ENCODE results near the gene TNFRSF14.

TNFRSF14 gene

DNA sequence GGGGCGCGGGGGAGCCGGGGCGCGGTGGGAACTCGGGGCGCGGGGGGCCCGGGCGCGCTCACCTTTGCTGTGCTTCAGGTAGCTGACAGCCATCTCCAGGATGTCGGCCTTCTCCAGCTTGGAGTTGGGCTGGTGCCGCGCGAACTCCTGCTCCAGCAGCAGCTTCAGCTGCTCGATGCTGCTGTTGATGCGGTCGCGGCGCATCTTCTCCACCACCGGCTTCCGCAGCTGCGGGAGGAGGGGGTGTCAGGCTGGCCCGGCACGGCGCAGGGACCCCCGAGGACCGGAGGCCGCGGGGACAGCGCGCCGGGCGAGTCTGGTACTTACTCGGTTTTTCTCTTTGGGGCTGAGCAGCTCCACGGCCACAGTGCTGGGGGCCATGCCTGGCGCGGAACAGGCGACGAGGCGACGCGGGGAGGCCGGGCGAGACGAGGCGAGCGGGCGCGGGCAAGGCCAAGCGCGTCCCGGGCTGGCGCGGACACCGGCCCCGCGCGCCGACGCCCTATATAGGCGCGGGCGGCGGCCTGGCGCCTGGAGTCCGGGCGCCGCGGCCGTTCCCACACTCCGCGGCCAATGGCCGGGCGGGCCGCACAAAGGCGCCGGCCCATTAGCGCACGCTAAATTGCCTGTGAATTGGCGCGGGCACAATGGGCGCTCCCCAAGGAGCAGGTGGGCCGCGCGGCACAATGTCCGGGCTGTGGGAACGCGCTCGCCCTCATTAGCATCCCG, 26.2 kb upstream of the TNFRSF14 start, which contains the start of gene HES5:
Gene HES5 (minus strand): TSS at position 480 of the 729 bp plus-strand sequence. CDS start 99 bp downstream, at position 381.
- no peak for DNase-seq (ENCODE audit: low spot score in 2 of 2)
- ATAC-seq, result no peak
- no peaks in the 10 kb centered on the region for H3K9me3 Mint-ChIP-seq
- no peak within 1 kb of the TSS for H3K27ac Mint-ChIP-seq
- H3K36me3 Mint-ChIP-seq, result peaks cover 6% of the 10 kb centered on the region
- H3K4me1 Mint-ChIP-seq, result peaks cover 14% of the 10 kb centered on the region
- H3K4me3 Mint-ChIP-seq, result peak within 1 kb of the TSS; percentile 51

DNA sequence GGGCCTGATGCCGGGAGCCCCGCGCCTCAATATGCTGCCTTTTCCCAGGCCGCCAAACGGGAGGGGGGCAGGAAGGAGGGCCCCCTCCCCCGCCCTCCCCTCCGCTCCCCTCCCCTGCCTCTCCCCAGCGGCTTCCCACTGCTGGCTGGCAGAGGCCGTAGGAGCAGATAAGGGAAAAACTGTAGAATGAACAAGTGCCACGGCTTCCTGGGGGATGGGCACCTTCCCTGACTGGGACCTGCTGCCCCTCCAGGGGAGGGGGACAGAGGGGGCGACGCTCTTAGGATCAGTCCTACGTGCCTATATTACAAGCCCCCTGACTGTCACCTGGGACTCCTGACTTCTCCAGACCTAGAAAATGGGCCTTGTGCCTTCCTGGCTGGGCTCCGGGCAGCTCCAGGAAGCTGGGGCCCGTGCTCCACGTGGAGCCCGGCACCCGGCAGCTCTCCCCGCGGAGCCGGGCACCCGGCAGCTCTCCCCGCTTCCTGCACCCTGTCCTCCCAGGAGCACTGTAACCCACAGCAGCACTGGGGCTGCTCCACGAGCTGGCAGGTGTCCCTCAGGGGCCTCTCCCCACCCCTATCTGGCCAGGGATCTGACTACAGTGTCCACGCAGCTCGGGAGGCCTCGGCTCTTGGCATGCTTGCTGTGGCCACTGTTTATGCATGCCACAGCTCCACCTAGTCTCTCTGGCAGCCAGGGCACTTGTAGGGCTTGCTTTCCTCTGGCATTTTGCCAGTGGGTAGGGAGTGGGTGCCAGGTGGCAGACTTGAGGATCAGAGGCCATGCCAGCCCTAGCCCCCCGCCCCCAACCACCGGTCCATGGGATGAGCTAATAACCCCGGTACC, 25.4 kb upstream of the TNFRSF14 start:
- Mint-ChIP-seq H3K27ac (no peak overlapping the region), H3K36me3 (no peaks in the 10 kb centered on the region), H3K4me3 (peak overlapping the region; percentile 51), H3K4me1 (peaks cover 10% of the 10 kb centered on the region), H3K9me3 (no peaks in the 10 kb centered on the region)
- ATAC-seq, result no peak
- no peak for DNase-seq (ENCODE audit: low spot score in 2 of 2)

DNA sequence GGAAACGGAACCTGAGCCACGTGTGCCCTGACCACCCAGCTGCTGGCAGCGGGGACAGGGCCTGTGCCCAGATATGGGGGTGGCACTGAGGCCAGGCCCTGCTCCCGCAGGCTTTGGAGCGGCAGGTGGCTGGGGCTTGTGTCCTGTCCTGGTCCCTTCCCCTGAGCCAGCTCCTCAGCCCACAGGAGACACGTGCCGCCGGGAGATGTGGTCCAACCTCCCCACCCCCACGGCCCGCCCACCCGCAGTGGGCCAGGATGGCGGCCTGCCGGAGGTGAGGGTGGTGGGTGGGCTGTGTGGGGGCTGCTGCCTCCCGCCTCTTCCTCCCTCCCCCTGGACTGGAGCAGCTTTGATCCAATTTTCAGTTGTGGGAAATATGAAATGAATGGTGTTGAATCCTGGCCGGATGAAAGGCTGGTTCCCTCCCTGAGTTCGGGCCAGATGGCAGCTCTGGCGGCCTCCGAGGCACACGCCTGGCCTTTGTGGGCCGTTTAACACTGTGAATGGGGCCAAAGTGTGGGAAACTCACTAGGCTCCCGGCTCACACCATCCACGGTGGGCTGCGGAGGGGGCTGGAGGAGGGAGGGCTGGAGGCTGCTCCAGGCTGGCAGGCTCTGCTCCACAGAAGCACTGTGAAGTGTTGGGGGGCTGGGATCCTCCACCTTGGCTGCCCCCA, 23.5 kb upstream of the TNFRSF14 start:
- ATAC-seq (no peak), DNase-seq (ENCODE audit: low spot score in 2 of 2) (no peak)
- Mint-ChIP-seq H3K27ac (no peak overlapping the region), H3K4me1 (no peaks in the 10 kb centered on the region), H3K36me3 (no peaks in the 10 kb centered on the region), H3K4me3 (no peak overlapping the region), H3K9me3 (no peaks in the 10 kb centered on the region)

DNA sequence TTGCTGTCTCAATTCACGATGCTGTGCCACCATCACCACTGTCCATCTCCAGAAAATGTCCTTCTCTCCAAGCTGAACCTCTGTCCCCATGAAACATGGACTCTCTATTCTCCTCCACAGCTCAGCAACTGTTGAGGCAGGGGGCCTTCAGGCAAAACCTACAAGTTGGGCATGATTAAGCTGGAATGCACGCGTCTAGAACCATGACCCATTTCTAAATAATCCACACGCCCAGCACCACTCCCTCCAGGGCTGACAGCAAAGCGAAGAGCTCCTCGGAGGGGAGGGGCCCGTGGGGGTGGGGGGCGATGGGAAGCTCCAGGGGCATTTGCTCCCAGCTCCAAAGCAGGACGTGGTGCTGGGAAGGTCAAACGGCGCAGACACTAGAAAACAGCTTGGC, 22.8 kb upstream of the TNFRSF14 start:
- Mint-ChIP-seq H3K36me3 (no peaks in the 10 kb centered on the region), H3K4me1 (no peaks in the 10 kb centered on the region), H3K9me3 (no peaks in the 10 kb centered on the region), H3K27ac (no peak overlapping the region), H3K4me3 (no peak overlapping the region)
- DNase-seq (ENCODE audit: low spot score in 2 of 2) (no peak), ATAC-seq (no peak)

DNA sequence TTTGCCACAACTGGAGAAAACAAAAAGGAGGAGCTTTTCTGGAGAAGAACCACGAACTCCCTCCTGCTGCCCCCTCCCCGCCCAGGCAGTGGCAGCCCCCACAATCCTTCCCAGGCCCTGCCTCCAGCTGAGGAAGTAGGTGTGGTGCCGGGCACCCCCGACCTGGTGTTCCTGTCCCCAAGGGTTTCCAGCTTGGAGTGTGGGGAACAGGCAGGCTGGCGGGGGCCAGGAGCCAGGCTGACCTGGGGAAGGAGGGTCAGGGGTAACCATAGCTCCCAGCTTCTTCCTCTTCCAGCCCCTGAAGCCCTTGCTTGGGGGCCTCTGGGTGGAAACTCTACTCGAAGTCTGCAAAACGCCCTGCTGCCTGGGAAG, 21.9 kb upstream of the TNFRSF14 start:
- no peaks in the 10 kb centered on the region for H3K4me1 Mint-ChIP-seq
- H3K27ac Mint-ChIP-seq, result no peak overlapping the region
- no peaks in the 10 kb centered on the region for H3K9me3 Mint-ChIP-seq
- no peaks in the 10 kb centered on the region for H3K36me3 Mint-ChIP-seq
- no peak for DNase-seq (ENCODE audit: low spot score in 2 of 2)
- no peak overlapping the region for H3K4me3 Mint-ChIP-seq
- no peak for ATAC-seq

DNA sequence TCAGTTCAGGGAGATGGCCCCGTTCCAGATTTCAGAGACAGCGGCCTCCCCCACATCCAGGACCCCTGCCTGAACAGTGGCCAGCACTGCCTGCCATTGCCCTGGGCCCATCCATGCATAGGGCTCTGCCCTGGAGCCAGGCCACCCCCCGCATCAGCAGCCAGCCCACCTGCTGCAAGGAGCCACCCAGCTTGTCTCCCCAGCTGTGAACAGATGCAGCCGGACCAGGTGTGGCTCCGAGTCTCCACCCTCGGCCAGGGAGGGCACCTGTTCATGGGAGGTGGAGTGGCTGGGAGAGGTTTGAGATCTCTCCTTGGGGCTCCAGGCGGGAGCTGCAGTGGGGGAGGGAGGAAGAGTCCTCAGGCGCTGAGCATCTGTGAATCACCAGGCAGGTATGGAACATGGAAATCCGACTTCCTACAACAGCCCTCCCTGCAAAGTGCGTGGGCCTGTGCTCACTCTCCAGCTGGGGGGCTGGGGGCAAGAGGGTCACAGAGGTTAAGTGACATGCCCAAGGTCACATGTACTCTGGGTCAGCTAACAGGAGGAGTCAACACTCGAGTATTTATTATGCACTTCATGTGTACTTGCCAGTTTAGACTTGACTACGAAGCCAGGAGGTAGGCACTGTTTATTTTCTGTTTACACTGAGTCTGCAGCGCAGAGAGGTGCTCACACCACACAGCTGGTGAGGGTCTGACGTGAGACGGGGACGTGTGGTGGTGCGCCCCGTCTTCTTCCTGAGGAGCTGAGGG, 21.3 kb upstream of the TNFRSF14 start:
- Mint-ChIP-seq H3K36me3 (no peaks in the 10 kb centered on the region), H3K4me3 (no peak overlapping the region), H3K9me3 (no peaks in the 10 kb centered on the region), H3K27ac (no peak overlapping the region), H3K4me1 (no peaks in the 10 kb centered on the region)
- no peak for ATAC-seq
- no peak for DNase-seq (ENCODE audit: low spot score in 2 of 2)

DNA sequence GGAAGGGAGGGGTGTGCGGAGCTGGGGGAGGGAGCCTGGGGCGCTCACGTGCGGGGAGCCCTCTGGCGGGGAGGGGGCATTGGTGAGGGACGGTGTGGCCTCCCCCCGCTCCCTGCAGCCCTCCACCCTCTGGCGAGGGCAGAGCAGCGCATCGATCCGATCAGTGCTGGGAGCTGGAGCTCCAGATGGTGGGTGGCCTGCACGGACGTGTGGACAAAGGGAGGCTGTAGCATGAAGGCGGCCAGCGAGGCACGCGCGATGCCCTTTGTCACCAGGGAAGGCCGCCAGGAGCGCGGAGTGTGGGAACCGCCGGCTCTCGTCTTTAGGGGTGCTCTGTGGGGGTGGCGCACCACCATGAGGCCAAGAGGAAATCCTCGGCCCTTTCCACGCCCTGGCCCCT, 20.7 kb upstream of the TNFRSF14 start:
- Mint-ChIP-seq H3K36me3 (no peaks in the 10 kb centered on the region), H3K4me3 (no peak overlapping the region), H3K4me1 (no peaks in the 10 kb centered on the region), H3K9me3 (no peaks in the 10 kb centered on the region), H3K27ac (no peak overlapping the region)
- no peak for DNase-seq (ENCODE audit: low spot score in 2 of 2)
- no peak for ATAC-seq

DNA sequence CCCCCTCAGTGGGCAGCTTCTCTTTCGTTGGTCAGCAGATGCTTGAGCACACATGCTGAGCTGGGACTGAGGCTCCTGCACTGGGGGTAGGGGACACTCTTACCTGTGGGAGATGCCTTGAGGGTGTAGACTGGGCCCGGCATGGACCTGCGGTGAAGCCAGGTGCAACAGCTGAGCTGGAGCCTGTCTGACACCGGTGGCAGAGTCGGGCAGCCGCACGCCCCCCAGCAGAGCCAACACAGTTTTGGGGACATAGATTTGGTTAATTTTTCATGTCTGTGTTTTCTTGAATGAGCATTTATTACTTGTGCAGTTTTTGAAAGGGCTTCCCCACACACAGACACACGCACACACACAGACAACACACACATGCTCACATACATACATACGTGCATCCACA, 20.2 kb upstream of the TNFRSF14 start:
- no peak for DNase-seq (ENCODE audit: low spot score in 2 of 2)
- no peaks in the 10 kb centered on the region for H3K4me1 Mint-ChIP-seq
- no peaks in the 10 kb centered on the region for H3K36me3 Mint-ChIP-seq
- ATAC-seq, result no peak
- no peak overlapping the region for H3K27ac Mint-ChIP-seq
- H3K9me3 Mint-ChIP-seq, result no peaks in the 10 kb centered on the region
- no peak overlapping the region for H3K4me3 Mint-ChIP-seq

DNA sequence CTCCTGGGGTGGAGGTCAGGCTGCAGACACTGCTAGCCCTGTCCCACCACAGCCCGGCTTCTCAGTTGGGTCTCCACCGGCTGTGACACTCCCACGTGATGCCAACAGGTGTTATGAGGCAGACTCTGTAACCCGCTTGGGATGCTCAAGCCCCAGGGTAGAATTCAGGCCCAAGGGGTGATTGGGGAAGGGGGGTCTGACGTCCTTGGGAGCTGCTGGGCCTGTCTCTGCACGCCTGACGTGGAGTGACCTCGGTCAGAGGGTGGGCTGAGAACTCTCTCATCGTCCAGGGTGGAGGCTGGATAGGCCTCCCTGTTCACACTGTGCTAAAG, 18.4 kb upstream of the TNFRSF14 start:
- no peaks in the 10 kb centered on the region for H3K4me1 Mint-ChIP-seq
- ATAC-seq, result no peak
- H3K36me3 Mint-ChIP-seq, result no peaks in the 10 kb centered on the region
- no peak for DNase-seq (ENCODE audit: low spot score in 2 of 2)
- H3K27ac Mint-ChIP-seq, result no peak overlapping the region
- no peak overlapping the region for H3K4me3 Mint-ChIP-seq
- H3K9me3 Mint-ChIP-seq, result no peaks in the 10 kb centered on the region

DNA sequence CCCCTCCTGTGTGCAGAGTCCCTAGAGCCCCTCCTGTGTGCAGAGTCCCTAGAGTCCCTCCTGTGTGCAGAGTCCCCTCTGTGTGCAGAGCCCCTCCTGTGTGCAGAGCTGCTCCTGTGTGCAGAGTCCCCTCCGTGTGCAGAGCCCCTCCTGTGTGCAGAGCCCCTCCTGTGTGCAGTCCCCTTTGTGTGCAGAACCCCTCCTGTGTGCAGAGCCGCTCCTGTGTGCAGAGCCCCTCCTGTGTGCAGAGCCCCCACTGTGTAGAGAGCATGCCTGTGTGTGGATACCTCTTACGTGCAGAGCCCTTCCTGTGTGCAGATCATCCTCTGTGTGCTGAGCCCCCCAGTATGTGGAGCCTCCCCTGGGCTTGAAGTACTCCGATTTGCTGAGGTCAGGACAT, 17.8 kb upstream of the TNFRSF14 start:
- no peak for DNase-seq (ENCODE audit: low spot score in 2 of 2)
- no peak for ATAC-seq
- Mint-ChIP-seq H3K4me1 (no peaks in the 10 kb centered on the region), H3K36me3 (no peaks in the 10 kb centered on the region), H3K4me3 (no peak overlapping the region), H3K9me3 (no peaks in the 10 kb centered on the region), H3K27ac (no peak overlapping the region)

DNA sequence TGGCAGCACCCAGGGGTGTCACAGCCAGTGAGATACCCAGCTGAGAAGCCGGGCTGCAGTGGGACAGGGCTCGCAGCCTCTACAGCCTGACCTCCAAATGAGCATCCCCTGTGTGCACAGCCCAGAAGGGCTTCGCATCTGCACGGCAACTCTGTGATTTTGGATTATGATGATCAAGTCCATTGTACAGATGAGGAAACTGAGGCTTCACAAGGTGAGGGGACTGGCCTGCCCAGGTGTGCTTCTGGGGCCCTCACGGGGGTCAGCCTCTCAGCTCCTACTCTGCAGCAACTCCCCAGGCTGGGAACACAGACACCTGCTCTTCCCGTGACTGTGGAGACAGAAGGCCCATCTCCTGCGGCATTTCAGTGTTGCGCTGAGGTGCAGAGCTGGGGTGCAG, 17.3 kb upstream of the TNFRSF14 start:
- H3K27ac Mint-ChIP-seq, result no peak overlapping the region

DNA sequence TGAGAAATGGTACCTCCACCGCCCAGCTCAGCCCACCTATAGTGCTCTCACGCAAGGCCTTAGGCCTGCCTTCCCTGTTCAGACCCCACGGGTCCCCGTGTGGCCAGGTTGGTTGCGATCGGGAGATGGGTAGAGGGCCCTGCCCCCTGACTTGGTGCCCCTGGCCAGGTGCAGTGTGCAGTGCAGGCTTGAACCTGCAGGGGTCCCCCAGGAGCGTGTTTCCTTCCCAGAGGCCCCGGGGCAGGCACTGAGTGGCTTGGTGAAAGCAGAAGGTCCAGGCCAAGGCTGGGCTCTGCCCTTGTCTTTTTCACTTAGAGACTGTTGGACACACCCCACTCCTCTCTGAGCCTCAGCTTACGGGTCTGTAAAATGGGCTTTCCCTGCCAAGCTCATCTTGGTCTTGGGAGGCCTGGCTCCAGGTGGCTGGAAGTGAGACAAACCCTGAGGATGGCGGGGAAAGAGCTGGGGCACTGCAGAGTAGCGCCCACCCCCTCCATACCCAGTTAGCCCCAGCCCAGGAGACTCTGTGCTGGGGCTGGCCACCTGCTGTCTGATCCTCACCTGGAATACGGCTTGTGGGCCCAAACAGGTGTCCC, 16.8 kb upstream of the TNFRSF14 start:
- no peaks in the 10 kb centered on the region for H3K9me3 Mint-ChIP-seq
- peak; percentile 38 for ATAC-seq
- peak in 1 of 2 donors; percentile 73 for DNase-seq (ENCODE audit: low spot score in 2 of 2)
- H3K4me3 Mint-ChIP-seq, result no peak overlapping the region
- H3K4me1 Mint-ChIP-seq, result no peaks in the 10 kb centered on the region
- no peaks in the 10 kb centered on the region for H3K36me3 Mint-ChIP-seq
- H3K27ac Mint-ChIP-seq, result no peak overlapping the region

More for the DNA sequence above, 17.3 kb upstream of the TNFRSF14 start:
- no peaks in the 10 kb centered on the region for H3K9me3 Mint-ChIP-seq
- H3K36me3 Mint-ChIP-seq, result no peaks in the 10 kb centered on the region
- ATAC-seq (no peak), DNase-seq (ENCODE audit: low spot score in 2 of 2) (no peak)
- H3K4me1 Mint-ChIP-seq, result no peaks in the 10 kb centered on the region
- H3K4me3 Mint-ChIP-seq, result no peak overlapping the region

DNA sequence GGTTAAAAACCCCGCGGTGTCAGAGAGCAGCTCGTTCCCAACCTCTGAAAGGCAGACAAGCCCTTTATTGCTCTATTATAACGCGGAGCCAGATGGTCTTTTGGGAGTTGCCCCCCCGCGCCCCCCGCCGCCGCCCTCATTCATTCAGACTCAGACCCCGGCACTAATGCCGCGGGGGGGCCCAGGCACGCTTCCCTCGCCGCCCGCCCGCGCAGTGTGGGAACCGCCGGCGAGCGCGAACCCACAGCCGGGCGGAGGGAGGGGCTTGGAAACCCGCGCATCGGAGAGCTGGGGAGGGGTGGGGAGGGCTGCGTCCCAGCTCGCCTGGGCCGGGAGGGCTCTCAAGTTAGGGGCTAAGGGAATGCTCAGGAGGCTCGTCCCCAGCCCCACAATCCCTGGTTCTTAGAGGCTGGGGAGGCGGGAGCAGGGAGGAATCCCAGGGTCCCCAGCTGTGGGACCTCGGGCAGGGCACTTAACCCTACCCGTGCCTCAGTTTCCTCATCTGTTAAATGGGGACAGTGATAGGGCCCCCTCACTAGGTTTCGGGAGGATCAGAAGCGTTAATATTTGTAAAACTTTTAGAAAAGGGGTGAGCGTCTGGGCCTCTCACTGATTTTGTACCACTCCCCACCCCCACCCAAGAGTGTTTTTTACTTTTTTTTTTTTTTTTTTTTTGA, 15.2 kb upstream of the TNFRSF14 start:
- Mint-ChIP-seq H3K4me1 (no peaks in the 10 kb centered on the region), H3K4me3 (no peak overlapping the region)
- DNase-seq (ENCODE audit: low spot score in 2 of 2), result no peak

DNA sequence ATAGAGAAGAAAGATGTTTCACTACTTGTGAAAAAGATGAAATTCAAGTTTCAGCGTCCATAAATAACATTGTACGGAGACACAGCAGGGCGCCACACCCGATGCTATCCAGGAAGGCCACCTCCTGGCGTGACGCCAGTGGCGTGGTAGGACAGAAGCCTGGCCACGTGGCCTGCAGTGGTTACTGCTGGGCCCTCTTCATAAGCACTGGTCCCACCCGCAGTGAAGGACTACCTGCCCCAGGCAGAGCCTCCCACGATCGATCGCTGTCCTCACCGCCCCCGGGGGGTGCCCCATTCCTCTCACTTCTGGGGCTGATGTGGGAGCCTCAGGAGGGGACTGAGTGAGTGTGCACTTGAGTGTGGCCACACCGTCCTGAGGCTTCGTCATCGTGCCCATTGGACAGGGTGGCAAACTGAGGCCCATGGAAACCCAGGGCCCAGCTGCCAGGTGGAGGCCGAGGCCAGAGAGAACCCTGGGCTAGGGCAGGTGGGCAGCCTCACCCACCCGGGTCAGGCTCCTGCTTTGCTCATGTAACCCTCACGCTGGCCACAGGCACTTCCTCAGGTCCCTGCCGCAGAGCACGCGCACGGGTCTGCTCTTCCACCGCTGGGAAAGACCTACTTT, 14.4 kb upstream of the TNFRSF14 start:
- H3K36me3 Mint-ChIP-seq, result peaks cover 7% of the 10 kb centered on the region
- no peak for DNase-seq (ENCODE audit: low spot score in 2 of 2)
- H3K9me3 Mint-ChIP-seq, result no peaks in the 10 kb centered on the region
- no peaks in the 10 kb centered on the region for H3K4me1 Mint-ChIP-seq
- H3K4me3 Mint-ChIP-seq, result no peak overlapping the region
- ATAC-seq, result no peak
- H3K27ac Mint-ChIP-seq, result no peak overlapping the region

More for the DNA sequence above, 15.2 kb upstream of the TNFRSF14 start:
- H3K27ac Mint-ChIP-seq, result no peak overlapping the region
- ATAC-seq, result no peak
- no peaks in the 10 kb centered on the region for H3K9me3 Mint-ChIP-seq
- H3K36me3 Mint-ChIP-seq, result no peaks in the 10 kb centered on the region

All from stimulated activated effector memory CD8-positive, alpha-beta T cell treated with anti-CD3 and anti-CD28 coated beads, Interleukin-12 subunit alpha, Interleukin-12 subunit beta, amount 100 ng/mL, for 72 hours (primary cell).